Measurements from ENCODE around the gene LYRM4. TPM values are rescaled to one million over a fixed set of nuclear protein-coding genes. Genes with fewer than 3 reads are reported as not detected.

LYRM4 gene
- total RNA-seq, 2 donors from 2014 or later: 16.3 to 23.9 TPM

- intact Hi-C loops (cut with DNase I): no loop called here
These were observed 11.2 kb downstream of the LYRM4 start for GRCh38 chr6:5249451-5250122.

GRCh38 chr6:5248302-5249098, 12.2 kb downstream of the LYRM4 start:
- intact Hi-C loops (cut with DNase I): no loop called here
- DNase-seq (ENCODE audit: low spot score): no peak

More at GRCh38 chr6:5249451-5250122, 11.2 kb downstream of the LYRM4 start:
- no peak for DNase-seq (ENCODE audit: low spot score)

- intact Hi-C loops (cut with DNase I): no loop called here
- no peak for DNase-seq (ENCODE audit: low spot score)
These were observed 13.5 kb downstream of the LYRM4 start for GRCh38 chr6:5247201-5247600.

DNA sequence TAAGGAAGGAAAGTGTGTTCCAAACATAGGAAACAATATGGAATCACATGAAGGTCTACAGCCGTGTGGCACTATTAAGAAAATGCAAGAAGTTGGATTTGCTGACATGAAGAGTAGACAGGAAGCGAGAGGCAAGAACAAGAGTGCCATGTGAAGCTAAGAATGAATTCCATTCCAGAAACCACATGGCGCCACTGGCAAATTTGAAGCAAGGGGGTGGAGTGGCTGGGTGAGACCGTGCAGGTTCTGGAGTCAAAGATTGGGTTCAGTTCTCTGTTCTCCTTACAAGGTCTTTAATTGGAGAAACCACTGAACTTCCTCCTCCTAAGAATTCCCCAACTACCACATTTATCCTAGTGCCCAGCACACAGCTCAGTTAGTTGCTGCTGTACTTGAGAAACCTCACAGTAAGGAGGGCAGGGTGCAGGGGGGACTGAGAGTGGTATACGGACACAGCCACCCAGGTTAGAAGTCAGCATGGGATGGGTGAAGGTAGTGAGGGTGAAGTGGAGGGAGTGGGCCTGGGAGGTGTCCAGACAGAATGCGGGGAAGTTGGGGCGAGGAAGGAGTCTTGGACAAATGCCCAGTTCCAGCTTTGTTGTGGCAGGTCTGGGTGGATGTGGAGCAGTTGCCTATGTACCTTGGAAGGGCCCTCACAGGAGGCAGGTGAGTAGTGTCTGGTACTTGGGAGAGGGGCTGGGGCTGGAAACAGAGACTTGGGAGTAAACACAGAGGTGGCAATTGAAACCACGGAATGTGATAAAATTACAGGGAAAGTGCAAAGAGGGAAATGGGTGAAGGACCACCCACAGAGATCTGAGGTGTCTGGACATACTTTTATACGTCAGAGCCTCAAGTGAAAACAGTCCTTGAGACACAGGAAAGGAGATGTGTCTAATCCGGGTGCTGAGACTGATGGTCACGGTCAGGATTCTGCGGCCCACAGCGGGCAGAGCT, 14.3 kb downstream of the LYRM4 start:
- intact Hi-C loops (cut with DNase I): no loop called here
- DNase-seq (ENCODE audit: low spot score): no peak

DNA sequence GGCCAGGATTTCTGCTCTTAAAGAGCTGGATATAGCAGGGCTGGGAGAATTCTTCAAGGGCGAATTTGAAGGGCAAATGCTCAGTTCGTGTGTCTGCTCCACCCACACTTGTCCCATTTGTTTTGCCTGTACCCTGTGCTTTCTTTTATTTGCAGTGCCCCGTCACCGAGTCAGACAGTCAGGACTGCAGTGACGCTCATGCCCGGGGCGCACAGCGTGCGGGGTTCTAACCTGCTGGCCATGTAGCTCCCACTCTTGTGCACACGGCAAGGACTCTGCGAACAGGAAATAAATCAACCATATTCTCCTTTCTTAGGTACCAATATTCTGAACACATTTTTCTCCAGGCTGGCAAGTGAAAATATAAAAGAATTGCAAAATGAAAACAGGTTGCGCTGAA, 17.7 kb downstream of the LYRM4 start:
- intact Hi-C loops (cut with DNase I): no loop called here
- DNase-seq (ENCODE audit: low spot score): no peak

GRCh38 chr6:5241252-5241651, 19.5 kb downstream of the LYRM4 start:
- intact Hi-C loops (cut with DNase I): no loop called here
- DNase-seq (ENCODE audit: low spot score): no peak

DNA sequence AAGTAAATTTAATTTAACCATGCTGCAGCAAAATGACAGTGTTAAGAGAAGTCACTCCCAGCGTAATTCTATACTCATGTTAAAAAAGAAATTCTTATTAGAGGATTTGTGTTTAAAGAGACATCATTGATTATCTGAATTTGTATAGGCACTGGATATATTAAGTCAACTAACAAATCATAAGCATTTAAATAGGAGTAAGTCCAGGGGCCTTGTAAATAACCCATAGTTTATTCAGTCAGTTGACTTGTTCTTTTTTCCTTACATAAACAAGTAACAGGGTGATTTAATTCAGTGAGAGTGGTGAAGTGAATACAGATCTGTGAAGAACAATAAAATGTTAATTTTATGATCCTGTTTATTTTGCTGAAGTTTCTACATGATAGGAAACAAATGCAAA, 22.4 kb downstream of the LYRM4 start:
- DNase-seq (ENCODE audit: low spot score): no peak
- intact Hi-C loops (cut with DNase I): no loop called here

DNA sequence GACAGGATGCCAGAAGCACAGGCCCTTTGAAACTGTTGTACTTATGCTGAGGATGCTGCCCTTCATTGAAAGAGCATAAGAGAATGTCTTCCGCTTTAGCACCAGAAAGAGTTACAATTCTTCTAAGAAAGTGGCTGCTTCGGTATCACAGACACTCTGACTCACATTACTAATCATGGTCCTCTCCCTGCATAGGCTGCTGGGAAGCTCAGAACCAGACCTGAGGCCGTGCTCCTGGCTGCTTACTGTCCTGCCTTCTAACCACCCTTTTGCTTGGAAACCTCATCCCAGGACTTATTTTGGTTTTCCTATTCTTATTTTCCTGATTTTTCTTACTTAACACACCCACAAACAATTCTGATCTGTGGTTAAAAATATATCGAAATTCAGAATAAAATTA, 22.9 kb downstream of the LYRM4 start:
- DNase-seq (ENCODE audit: low spot score): no peak
- intact Hi-C loops (cut with DNase I): no loop called here

GRCh38 chr6:5235830-5236229, 24.9 kb downstream of the LYRM4 start:
- intact Hi-C loops (cut with DNase I): no loop called here
- no peak for DNase-seq (ENCODE audit: low spot score)

DNA sequence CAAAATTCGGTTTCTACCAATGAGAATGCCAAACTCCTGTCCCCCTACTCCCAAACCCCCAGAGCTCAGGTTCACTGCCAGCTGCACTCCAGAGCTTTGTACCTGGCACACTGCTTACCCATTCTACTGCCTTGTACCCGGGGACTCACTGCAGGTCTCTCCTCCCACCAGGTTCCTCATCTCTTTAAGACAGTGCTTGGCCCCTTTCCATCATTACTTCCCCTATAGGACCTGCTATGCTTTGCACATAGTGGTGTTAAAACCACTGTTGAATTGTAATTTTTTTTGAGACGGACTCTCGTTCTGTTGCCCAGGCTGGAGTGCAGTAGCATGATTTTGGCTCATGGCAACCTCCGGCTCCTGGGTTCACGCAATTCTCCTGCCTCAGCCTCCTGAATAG, 25.9 kb downstream of the LYRM4 start:
- intact Hi-C loops (cut with DNase I): no loop called here
- no peak for DNase-seq (ENCODE audit: low spot score)

- intact Hi-C loops (cut with DNase I): no loop called here
- DNase-seq (ENCODE audit: low spot score): no peak
These were observed 29.5 kb downstream of the LYRM4 start for GRCh38 chr6:5231289-5231688.

DNA sequence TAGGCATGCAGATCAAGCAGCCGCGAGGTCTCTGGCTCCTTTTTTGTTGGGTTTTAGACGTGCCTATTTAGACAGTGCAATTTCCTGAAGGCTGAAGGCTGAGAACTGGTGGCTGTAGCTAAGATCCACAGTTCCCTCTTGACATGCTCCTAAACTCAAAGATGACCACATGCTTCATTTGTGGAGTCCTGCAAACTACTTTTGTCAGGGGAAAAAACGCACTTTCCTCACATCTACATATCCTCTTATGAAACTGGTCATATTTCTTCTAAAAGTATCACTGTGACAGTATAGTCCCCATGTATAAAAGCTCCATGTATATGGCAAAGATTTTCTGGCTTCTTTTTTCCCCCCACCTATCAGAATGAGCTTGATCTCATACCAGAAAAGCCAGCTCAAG, 30.7 kb downstream of the LYRM4 start:
- DNase-seq (ENCODE audit: low spot score): no peak
- intact Hi-C loops (cut with DNase I): no loop called here

DNA sequence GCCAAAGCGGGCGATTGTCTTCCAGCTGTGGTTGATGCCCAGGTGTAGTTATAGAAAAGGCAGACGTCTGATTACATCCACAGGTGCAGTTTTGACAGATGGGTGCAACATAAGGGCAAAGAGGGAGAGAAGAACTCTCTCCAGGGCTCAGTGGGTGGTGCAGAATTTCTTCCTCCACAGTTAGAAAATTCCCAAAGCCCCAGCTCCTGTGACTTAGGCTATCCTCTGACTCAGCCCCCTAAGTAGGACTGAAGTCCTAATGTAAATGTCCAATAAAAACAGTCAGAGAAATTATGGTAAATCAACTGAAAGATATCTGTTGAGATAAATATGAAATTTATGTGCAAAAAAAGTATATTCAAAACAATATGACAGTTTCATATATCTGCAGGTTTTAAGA, 31.4 kb downstream of the LYRM4 start:
- DNase-seq (ENCODE audit: low spot score): no peak
- intact Hi-C loops (cut with DNase I): loop anchor here in 1 of 2 donors (5.0 kb wide), 1 partner anchor 547 kb away; no protein-coding TSS in a partner anchor

DNA sequence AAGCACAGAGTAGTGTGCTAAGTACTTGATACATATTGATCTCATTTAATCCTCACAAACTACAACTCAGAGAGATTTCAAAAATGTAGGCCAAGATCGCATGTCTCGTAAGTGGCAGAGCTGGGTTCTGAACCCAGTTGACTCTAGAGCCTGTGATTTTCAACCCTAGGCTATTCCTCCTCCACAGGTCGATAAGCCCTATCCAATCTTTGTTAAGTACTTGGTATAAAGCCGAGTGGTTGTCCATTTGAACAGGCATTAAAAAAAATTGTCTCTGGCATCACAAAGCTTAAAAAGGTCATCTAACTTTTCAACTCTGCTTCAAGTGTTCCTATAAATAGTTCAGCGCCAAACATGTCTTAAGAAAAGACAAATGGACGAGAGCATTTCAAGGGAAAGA, 37.4 kb downstream of the LYRM4 start:
- DNase-seq (ENCODE audit: low spot score): no peak
- intact Hi-C loops (cut with DNase I): no loop called here

GRCh38 chr6:5220443-5220842, 40.3 kb downstream of the LYRM4 start:
- intact Hi-C loops (cut with DNase I): no loop called here
- DNase-seq (ENCODE audit: low spot score): no peak

- DNase-seq (ENCODE audit: low spot score): no peak
- intact Hi-C loops (cut with DNase I): no loop called here
These were observed 41.6 kb downstream of the LYRM4 start for GRCh38 chr6:5219011-5219691.

GRCh38 chr6:5217356-5217755, 43.4 kb downstream of the LYRM4 start:
- intact Hi-C loops (cut with DNase I): no loop called here
- no peak for DNase-seq (ENCODE audit: low spot score)

- intact Hi-C loops (cut with DNase I): no loop called here
- no peak for DNase-seq (ENCODE audit: low spot score)
These were observed 45.0 kb downstream of the LYRM4 start for GRCh38 chr6:5215799-5216198.

- no peak for DNase-seq (ENCODE audit: low spot score)
- intact Hi-C loops (cut with DNase I): no loop called here
These were observed 45.6 kb downstream of the LYRM4 start for GRCh38 chr6:5215159-5215558.

Data from posterior vena cava (tissue), 2 donors.